Activated CD8-positive, alpha-beta memory T cell treated with anti-CD3 and anti-CD28 coated beads, Interleukin-2, amount 50 U/mL, for 48 hours (primary cell): Measurements from ENCODE around the gene EYS.

Source experiments
- DNase-seq: peaks from one replicate; pipeline ENCODE4 v3.0.0-alpha.2; 2020

Gene EYS

DNA sequence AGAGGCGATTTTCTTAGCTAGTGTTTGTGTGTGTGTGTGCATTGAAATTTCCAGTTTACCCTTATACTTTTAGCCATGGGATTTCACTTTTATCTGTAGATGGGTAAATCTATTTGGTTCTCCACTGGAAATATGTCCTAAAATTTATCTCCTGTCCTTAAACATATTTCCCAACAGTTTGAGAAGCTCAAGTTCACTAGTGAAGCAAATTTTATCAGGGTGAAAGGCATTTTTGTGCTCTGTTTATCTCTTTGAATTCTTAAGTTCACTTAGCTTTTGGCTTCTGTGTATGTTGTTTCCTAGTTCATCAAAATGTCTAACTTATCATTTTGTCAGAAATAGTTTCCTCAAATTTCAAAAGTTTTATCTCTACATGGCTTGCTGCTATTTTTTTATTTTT is 1509.8 kb downstream of the EYS start:
- DNase-seq: no peak

DNA sequence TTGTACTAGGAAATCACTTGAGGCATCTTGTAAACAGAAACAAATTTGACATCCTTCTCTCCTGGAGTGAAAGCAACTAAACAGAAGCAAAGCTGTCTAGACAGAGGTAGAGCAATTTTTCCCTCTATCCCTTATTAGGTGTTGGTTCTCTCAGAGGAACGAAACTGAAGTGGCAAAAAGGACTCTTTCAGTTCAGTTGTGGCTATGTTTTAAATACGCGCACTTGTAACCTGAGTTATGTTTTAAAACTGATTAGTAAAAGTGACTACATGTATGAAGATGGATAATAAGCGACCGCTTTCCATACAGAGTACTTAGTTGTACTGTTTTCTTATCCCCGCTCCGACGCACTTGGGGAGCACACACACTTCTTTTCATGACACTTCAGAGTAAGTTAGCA is 1520.4 kb downstream of the EYS start:
- no peak for DNase-seq

DNA sequence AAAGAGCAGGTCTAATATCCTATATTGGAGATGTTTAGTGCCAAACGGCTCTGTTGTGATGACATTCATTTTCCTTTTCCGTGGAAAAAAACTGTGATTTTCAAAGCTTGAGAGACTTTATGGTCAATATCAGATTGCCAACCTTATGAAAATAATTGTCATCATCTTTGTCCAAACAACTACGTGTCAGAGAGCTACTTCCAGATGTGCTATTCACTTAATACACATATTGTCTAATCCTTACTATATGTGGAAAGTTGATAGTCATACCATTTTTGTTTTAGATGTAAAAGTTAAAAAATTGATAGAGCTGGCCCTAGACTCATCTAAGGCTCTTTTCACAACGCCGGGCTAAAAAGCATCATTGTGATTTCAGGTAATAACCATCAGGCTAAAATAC is 1521.4 kb downstream of the EYS start:
- DNase-seq: no peak

DNA sequence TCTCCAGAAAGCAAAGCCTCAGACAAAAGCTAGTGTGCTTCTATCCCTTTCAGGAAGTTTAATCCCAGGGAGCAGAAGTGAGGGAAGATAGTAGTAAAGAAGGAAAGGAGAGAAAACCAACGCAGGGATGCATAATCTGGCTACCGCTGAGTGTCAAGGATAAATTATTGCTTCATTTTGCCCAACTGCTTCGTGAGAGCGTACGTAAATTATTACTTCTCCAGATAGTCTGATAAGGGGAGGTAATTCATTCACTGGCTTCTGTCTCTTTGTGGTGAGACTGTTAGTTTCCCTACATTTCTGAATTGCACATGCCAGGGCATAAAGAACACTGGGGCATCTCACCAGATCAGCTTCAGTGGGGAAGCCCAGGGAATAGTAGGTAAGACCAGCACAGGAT is 1531.7 kb downstream of the EYS start:
- no peak for DNase-seq

DNA sequence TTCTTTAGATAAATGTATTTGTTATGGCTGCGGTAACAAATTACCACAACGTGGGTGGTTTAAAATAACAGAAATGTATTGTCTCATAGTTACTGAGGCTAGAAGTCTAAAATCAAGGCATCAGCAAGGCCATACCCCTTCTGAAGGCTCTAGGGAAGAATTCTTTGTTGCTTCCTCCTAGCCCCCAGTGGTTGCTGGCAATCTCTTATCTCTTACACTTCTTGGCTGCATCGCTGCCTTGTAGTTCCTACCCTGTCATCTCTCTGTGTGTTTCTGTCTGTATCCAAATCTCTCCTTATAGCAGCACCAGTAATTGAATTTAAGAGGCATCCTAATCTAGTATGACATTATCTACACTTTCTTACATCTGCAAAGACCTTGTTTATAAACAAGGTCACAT is 1536.7 kb downstream of the EYS start:
- no peak for DNase-seq

DNA sequence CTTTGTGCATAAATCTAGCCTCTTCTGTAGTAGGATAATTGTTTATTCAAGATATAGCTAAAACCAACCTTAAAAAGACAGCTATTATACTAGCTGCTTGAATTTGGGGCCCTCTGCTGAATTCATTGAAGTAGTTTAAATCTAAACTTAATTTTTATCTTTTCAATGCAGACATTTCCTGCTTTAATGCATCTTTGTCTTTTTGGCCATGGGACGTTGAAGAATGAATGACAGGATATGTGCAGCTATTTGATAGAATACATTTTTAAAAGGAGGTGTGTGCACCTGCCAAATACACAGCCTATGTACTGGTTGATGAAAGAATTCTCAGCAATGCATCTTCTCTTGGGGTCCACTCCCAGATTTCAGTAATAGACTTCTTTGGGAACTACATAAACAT is 1546.5 kb downstream of the EYS start:
- no peak for DNase-seq

DNA sequence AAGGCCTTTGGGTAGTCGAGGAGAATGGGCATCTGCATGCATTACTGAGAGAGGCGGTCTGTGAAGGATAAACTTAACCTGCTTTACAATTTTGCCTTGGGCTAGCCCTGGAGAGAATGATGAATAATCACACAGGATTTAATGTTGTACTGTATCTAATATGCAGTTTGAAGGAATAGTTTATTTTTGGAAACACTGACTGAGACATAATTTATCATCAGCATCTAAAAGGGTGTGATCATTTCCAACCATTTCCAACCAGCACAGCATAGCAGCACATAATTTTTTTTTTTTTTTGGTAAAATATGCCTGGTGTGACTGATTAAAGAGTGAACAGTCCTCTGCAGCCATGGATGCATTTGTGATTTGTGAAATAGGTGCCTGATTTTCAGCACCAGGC is 1552.0 kb downstream of the EYS start:
- DNase-seq: no peak

DNA sequence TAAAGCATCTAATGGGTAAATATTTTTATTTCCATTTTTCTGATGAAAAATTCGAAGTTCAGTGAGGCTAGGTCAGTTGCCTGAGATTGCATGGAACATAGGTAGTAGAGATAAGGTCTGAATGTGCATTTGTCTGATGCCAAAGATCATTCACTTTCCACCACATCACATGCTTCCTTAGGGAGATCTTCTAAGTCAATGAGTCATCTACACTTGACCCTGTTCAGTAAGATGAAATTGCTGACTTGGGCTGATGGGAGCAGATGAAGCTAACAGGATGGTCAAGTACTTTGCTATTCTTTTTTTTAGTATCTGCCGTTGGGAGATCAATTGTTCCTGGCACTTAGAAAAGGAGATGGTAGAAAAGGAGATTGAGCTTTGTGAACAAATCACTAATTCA is 1560.2 kb downstream of the EYS start:
- no peak for DNase-seq

DNA sequence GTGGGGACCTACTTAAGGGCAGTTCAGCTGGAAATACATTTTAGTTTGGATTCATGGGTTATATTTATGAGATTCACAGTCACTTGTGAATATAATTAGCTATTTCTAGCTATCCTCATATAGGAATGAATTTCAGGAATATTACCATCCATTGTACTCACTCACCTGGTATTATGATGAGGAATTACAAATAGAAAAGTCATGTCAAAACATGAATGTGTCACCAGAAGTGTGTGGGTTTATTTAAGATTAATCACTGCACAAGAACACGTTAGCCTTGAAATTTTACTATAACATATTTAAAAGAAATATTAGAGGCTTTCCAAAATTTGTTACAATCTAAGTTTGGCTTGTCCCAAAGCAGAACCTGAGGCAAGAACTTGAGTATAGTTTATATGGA is 1560.9 kb downstream of the EYS start:
- no peak for DNase-seq

DNA sequence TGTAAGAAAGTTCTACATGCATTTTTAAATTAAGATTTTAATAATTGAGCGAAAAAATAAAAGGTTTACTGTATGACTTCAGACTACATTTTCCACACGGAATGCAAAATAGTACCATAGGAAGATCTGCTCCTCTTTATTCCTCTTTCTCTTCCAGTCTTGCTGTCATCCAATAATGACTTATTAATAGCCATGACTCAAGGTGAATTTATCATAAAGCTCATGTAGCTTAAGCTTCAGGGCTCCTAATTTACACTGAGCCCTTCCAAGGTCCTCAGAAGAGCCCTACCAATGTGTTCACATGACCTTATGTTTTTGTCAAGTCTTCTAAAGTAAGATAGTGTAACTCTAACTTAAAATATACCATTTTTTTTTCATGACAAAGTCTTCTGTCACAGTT is 1561.4 kb downstream of the EYS start:
- DNase-seq: no peak

DNA sequence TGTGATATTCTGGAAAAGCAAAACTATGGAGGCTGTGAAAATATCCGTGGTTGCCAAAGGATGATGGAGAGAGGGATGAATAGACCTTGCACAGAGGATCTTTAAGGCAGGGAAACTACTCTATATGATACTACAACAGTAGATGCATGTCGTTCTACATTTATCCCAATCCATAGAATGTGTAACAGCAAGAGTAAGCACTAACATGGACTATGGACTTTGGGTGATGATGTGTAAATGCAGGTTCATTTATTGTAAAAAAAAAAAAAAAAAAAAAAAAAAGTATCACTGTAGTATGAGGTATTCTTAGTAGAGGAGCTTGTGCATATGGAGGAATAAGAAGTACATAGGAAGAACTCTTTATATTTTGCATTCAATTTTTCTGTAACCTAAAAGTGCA is 1563.9 kb downstream of the EYS start:
- DNase-seq: no peak

DNA sequence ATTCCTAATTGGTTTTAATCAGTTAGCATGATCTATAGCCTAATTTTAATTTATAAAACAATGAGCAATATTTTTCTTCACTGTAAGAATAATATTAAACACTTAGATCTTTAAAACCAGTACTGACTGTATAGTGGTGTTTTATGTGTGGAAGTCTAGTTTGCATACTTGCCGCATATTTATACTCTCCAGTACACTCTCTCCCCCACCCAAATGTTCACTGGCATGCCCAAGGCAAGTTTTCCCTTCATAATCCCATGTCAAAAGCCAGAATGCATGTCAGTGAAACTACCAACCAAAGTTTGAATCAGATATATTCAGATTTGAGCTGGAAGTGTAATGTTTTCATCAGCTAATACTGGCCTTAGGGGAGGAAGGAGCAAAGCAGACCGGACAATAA is 1565.3 kb downstream of the EYS start:
- DNase-seq: no peak

DNA sequence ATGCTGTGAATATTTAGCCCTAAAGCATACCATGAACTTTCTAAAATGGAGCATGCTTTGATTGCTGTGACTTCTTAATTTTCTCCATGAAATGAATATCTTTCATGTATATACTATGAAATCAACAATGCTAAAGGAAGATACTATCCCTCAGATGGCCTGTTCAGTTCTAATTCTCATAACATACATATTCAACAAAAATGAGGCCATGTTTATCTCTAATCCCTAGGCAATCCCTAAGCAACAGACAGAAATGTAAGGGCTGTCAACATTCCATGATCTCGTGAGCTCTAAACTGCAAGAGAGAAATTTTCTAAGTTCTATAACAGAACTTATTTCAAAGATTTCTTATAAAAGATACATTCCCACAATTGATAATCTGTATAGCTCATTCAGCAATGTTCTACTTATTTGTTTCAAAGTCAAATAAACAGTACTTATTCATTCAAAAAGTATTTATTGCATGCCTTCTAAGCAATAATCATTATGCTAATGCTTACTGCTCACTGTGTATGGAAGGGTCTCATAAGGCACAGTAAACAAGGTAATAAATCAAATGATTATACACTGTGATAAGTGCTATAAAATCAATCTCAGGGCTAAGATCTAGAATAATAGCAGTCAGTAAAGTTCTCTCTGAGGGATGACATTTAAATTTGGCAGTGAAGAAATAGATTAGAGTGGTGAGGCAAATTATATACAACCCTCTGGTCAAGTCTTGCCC is 1578.6 kb downstream of the EYS start:
- DNase-seq: no peak

DNA sequence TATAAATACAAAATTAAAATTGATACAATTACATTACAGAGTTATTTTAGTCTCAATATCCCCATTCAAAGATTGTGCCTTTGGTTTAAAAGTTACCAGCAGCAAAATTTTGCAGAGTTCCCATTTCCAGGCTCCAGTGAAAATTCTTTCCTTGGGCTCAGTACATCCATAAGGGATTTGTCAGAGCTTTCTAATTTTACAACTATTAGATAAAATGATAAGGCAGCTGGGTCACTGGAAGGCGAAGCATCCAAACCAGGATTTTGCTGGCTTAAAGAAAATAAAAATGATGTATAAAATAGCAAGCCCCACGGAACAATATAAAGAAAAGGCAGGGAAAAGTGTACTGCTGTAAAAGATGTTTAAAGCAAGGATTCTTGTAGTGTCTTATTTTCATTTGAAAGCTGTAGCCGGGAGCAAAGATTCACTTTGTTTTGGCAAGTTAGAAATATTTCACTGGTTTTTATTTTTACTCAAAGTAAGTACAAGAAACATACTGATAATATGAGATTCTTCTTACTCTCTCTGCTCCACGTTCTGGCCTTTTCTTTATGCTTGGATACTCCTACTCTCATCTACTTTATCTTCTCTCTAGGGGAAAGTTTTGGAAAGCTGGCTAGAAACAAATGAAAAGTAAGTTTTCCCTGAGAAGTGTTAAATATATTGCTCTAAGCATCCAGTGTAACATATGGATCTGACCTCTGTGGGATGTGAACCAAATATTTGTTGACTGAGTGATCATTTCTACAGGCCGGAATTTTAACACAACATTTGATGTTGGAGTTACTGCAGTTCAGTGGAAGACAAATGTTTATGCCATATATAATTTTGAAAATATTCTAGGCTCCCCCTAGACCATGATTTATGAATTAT is 1583.0 kb downstream of the EYS start:
- no peak for DNase-seq

DNA sequence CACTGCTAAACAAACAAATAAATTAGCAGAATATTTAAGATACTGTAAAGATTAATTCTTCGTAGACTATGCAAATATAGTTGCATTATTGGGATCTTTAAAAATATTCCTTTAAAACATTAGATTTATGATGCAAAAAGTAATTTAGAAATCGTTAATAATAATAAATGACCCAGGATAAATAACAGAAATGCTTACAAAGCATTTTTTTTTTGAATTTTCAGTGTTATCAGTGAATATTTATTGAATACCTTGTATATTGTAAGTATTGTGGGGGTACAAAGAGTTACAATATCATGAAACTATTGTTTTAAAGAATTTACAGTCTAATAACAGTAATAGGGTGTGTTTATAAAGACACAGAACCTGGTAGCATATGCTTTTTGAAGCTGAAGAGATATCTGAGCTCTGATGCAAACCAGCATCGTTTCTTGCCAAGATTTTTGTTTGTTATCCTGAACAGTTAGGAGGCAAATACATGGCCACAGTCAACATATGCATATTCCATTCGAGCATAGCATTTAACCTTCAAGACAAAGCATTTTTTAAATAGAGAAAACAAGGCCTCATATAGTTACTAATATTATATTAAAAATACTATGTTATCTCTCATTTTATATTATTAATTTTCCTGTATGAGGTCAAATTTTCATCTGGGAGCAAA is 1584.2 kb downstream of the EYS start:
- no peak for DNase-seq

DNA sequence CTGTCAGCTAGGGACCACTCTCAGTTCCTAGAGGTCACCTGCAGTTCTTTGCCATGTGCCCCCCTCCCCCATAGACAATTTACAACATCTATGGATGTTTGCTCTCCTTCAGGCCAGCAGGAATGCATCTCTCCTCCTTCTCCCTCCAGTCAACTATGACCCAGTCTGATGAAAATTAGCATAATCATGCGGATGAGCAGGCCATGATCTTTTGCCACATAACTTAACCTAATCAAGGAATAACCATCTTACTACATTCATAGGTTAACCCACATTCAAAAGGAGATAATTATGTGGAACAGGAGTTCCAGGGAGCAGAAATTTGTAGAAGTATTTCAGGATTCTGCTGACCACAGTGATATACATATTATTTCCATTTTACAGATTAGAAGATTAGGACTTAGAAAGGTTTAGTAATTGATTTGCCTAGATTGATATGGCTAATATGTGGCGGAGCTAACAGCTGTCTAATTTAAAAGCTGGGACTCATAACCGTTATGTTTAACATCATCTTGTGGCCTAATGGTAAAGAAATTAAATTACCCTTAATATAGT is 1585.9 kb downstream of the EYS start:
- DNase-seq: no peak

DNA sequence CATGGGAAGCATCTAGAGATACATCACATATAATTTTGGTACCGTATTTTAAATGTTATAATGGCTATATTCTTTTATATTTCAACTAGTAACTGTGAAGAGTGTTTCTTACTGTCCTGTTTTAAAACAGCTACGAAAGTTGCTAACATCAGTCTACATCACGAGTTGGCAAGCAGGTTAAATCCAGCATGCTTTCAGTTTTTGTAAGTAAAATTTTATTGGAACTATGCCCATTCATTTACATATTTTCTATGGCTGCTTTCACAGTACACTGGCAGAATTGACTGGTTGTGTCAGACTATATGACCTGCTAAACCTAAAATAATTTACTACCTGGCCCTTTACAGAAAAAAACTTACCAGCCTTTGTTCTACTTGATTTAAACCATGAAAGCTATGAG is 1593.3 kb downstream of the EYS start:
- no peak for DNase-seq

DNA sequence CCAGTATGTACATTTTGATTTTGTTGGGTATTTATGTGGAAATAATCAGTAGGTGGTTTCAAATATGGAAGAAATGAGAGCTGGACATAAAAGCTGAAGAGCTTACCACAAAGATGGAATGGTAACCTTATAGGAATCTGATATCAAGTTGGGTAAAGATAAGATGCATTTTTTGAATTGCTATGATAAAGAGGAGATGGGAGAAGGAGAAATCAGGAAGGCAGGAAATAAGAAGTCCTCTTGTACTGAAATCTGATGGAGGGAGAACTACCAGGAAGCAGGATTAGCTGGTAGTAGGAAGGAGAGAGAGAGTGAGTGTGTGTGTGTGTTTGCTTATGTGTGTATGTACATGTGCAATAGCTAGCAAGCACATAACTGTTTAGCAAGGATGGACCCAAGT is 1603.0 kb downstream of the EYS start:
- no peak for DNase-seq

DNA sequence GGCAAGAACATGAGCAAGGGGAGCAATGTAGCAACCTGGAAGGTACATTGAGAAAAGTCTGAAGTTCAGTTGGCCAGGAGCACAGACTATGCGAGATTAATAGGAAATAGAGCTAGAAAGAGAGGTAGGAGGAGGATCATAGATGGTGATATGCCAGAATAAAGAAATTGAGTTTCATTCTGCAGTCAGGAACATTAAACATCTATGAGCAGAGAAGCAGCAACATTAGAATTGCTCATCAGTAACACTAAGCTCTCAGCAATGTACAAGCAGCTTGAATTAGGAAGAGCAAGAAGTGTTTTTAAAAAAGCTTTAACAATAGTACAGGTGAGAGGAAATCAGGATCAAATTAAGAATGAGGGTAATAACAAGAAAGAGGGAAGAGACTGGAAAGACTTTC is 1603.5 kb downstream of the EYS start:
- no peak for DNase-seq

DNA sequence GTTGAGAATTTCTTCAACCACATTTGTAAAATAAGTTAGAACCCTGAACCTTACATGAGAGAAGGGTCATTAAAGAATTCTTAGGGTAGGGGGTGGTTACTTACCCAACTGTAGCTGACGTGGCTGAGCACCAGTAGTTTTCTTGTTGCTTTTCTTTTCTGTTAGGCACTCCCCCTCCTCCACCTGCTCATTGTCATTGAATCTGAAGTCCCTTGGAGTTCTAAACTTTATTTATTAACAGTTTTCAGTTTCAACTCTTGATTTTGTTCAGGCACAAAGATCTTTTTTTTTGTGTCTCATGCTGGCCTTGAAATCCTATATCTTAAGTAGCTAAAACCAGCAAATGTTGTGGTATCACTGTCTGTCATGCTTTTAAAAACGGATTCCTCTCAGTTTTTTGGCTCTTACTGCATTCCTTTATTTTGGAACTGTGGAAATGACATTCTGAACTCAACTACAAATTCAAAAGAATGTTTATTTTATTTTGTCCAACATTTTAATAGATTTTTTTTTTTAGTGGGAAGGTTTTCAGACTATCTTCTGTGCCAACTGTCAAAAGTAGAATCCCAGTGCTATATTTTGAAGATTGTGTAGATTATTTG is 1606.2 kb downstream of the EYS start:
- no peak for DNase-seq

DNA sequence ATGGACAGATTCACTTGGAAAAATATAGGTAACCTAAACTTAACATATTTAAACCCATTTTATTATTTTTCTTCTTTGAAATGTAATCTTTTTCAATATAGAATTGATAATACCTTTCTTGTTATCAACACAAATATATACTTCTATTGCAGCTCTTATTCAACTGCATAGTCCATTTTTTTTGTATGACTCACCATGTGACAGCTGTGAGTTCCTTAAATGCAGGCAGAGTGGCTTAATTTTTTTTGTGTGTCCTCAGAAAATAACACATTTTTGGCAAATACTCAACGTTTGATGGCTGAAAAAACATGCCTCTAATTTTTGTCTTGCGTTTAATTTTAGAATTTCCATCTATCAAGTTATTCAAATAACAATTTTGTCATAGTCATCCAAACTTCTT is 1616.7 kb downstream of the EYS start:
- DNase-seq: no peak

DNA sequence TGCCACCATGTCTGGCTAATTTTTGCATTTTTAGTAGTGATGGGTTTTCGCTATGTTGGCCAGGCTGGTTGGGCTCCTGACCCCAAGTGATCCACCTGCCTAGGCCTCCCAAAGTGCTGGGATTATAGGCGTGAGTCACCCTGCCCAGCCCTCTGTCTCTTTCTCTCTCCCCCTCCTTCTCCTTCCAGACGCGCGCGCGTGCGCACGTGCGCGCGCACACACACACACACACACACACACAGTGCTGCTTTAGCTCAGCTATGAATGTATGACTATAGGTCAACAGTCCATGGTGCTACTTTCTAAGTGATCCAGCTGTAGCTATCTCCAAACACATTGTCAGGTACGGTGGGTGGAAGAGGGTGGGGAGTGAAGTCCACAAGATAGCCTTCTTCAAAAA is 1621.9 kb downstream of the EYS start:
- DNase-seq: no peak

DNA sequence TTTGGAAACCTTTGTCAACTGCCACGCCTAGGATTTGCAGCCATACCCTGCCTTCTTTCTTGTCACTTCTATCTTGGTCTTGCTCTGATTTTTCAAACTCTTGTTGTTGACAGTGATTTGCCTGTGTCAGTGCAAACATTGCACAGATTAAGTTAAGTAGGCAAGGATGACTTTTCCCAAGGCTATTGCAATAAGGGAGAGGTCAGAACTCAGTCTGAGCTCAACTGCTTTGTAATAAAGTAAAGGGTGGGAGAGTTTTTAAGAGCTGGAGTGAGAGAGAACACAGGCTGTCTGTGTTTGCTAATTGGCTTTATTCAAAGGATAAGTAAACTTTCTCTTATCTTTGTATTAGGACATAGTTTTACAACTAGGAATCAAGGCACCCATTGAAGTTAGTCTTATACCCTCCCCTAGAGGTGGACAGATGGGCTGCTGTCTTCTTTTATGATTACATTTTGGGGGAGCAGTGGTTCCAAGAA is 1622.8 kb downstream of the EYS start:
- no peak for DNase-seq
